ENCODE data around the gene FBXW7. TPM values are rescaled to one million over a fixed set of nuclear protein-coding genes. Genes with fewer than 3 reads are reported as not detected.

Gene FBXW7
- total RNA-seq, 2 donors from 2014 or later: 37.4 to 39.6 TPM

DNA sequence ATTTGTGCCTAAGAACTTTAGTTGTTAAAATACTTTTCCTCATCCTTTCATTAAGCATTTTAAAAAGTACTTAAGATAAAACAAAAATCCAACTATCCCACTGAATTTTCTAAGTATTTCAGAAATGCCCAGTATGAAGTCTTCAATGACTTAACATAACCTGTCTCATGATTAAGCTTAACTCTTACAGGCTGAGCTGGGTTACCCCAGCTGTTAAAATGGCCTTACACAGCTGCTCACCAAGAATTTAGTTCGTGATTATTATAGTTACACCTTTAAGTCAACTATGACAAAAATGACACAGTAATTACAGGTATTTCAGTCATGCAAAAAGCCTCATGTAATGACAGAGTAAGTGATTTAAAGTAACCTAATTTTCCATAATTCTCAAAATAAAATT is 145.7 kb downstream of the FBXW7 start:
- Mint-ChIP-seq H3K4me1 (peaks cover 14% of the 10 kb centered on the region), H3K36me3 (ENCODE audit: low read depth) (no peaks in the 10 kb centered on the region), H3K9me3 (no peaks in the 10 kb centered on the region), H3K27me3 (no peaks in the 10 kb centered on the region), H3K27ac (no peak overlapping the region), H3K4me3 (no peak overlapping the region)
- no peak for ATAC-seq (replicated peaks)

DNA sequence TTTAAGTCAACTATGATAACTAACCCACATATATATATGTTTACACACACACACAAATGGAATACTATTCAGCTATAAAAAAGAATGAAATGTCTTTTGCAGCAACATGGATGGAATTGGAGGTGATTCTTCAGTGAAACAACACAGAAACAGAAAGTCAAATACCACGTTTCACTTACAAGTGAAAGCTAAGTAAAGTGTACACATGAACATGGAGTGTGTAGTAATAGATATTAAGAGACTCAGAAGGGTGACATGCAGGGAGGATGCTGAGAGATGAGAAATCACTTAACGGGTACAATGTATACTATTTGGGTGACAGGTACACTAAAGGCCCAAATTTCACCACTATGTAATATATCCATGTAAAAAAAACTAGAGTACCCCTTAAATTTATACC is 146.5 kb downstream of the FBXW7 start:
- Mint-ChIP-seq H3K4me1 (peaks cover 8% of the 10 kb centered on the region), H3K27me3 (no peaks in the 10 kb centered on the region), H3K27ac (no peak overlapping the region), H3K4me3 (no peak overlapping the region), H3K36me3 (ENCODE audit: low read depth) (no peaks in the 10 kb centered on the region), H3K9me3 (no peaks in the 10 kb centered on the region)
- no peak for ATAC-seq (replicated peaks)

DNA sequence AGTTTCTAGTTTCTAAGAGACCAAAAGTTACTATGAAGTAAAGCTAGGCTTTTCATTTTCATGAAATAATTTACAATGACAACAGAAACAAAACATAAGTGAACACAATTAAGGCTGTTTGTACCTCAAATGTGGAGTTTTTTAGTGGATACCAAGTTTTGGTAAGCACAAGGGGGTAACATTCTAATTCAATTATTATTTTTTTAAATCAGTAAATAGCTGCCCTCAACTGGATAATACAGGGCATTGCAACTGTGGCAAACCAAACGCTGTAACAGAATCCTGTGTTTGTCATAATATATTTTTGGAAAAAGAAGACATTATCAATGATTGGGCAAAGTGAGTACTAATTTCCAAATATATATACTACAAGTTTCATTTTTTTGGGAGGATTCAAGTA is 150.3 kb downstream of the FBXW7 start:
- no peaks in the 10 kb centered on the region for H3K36me3 Mint-ChIP-seq (ENCODE audit: low read depth)
- H3K27ac Mint-ChIP-seq: no peak overlapping the region
- no peaks in the 10 kb centered on the region for H3K27me3 Mint-ChIP-seq
- ATAC-seq (replicated peaks): no peak
- H3K4me3 Mint-ChIP-seq: no peak overlapping the region
- H3K4me1 Mint-ChIP-seq: peaks cover 15% of the 10 kb centered on the region
- no peaks in the 10 kb centered on the region for H3K9me3 Mint-ChIP-seq

DNA sequence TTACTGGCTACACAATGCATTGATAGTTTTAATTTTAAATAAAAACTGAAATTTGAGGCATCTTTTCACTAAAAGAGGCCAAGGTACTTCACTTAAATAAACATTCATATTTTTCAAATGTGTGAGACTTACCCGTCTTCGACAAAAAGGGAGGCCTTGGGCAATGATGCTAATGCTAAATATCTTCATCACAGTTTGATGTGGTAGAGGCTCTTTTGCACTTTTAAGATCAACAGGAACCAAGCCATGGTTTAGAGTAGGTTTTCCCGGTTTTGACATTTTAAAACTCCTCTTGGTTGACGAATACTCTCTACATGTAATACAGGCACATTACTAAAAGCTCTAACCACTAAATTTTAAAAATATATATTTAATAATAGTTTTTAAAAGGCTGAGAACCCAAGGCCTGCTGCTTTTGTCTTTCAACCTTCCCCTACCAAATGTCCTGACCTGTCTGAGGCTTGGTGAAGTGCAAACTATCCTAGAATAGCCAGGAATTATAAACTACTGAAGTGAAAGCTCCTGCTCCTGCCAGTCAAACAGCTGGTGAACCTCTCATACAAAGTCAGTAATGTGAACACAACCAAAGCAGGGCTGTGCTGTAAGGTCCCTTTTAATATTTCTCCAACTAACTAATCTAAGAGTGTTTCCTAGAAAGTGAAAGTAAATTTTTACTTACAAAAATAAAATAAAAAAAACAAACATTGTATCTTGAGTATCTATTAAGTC is 153.7 kb downstream of the FBXW7 start:
- no peak for ATAC-seq (replicated peaks)
- Mint-ChIP-seq H3K9me3 (no peaks in the 10 kb centered on the region), H3K27ac (peak overlapping the region; percentile 76), H3K4me1 (peaks cover 11% of the 10 kb centered on the region), H3K27me3 (no peaks in the 10 kb centered on the region), H3K4me3 (peak overlapping the region; percentile 63), H3K36me3 (ENCODE audit: low read depth) (no peaks in the 10 kb centered on the region)

DNA sequence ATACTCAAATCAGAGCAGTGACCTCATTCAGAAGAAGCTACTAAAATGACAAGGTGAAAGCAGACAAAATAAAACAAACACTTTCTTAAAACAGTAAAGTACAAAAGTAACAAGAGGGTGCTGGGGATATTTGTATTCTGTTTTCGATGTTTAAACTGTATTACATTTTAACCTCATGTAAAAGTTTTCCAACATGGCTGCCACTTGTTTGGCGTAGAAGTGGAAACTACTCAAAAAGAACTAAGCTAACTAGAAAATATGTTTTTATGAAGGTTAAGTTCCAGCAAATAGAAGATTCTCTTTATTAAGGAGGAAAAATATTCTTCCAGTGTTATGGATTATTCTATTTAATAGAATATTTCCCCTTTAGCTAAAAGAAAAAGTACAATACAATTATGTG is 155.0 kb downstream of the FBXW7 start:
- Mint-ChIP-seq H3K4me1 (peaks cover 11% of the 10 kb centered on the region), H3K27me3 (no peaks in the 10 kb centered on the region), H3K4me3 (no peak overlapping the region), H3K9me3 (no peaks in the 10 kb centered on the region), H3K36me3 (ENCODE audit: low read depth) (no peaks in the 10 kb centered on the region), H3K27ac (no peak overlapping the region)
- ATAC-seq (replicated peaks): no peak

DNA sequence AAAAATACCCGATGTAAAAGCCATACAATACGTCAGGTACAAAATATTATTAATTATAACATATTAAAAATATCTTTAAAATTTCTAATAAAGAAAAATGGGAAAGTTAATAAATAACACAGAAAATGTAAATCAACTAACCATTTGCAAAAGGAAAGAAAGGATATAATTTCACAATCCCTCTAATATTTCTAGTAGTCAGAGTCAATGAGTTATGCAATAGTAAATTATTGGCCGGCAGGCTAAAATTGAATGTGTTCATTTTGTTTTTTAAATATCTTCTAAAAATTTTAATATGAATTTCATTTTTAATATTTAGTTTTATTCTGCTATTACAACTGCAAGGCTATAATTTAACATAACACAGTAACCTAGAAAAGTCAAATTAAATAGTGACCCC is 155.7 kb downstream of the FBXW7 start:
- Mint-ChIP-seq H3K27ac (no peak overlapping the region), H3K4me3 (no peak overlapping the region), H3K36me3 (ENCODE audit: low read depth) (no peaks in the 10 kb centered on the region), H3K9me3 (no peaks in the 10 kb centered on the region), H3K4me1 (peaks cover 11% of the 10 kb centered on the region), H3K27me3 (no peaks in the 10 kb centered on the region)
- no peak for ATAC-seq (replicated peaks)

DNA sequence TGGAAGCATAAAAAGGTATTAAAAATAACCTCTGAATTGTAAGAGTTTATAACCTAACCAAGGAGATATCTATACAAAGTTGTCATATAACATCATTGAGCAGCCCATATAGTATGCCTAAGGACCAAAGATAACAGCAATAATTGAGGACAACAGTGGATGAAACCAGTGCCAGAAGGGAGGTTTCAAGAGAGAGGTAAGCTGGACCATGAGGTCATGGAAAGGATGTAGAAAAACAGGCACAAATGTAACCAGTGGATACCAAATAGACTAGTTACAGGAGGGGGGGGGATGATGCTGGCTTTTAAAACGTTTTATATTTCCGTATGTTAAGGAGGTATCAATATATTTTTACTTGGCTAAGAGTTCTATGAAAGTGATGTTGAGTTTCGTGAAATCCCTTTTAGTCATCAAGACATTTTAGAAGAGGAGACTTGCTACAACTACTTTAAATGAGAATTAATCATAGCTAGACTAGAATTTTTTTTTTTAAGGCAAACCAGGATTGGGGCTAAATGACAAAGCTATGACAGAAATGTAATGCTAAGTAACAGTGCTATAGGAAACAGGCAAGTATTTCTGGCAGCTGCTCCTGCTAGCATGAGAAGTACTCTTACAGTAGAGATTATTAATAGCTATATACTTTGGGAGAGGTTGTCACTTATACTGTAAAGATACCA is 161.1 kb downstream of the FBXW7 start:
- Mint-ChIP-seq H3K27ac (peak overlapping the region; percentile 44), H3K4me1 (peaks cover 11% of the 10 kb centered on the region), H3K27me3 (no peaks in the 10 kb centered on the region), H3K4me3 (no peak overlapping the region), H3K36me3 (ENCODE audit: low read depth) (no peaks in the 10 kb centered on the region), H3K9me3 (no peaks in the 10 kb centered on the region)
- ATAC-seq (replicated peaks): peak; percentile 94

DNA sequence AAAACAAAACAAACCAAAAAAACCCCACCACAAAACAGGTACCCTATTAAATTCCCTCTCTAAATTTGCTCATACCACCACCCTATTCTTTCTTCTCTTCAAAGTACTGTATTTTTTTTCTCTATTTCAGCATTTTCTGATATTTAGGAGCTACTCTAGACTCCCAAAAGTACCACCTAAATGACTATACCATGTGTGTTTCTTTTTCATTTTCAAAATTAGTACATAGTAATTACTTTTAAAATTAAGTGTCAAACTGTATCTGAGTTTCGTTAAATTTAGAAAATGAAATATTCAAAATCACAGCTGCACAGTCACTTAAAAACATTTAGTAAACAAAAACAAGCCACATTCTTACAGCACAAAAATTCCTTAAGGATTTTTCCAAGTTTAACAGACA is 161.7 kb downstream of the FBXW7 start:
- Mint-ChIP-seq H3K36me3 (ENCODE audit: low read depth) (no peaks in the 10 kb centered on the region), H3K9me3 (no peaks in the 10 kb centered on the region), H3K27me3 (no peaks in the 10 kb centered on the region), H3K4me3 (no peak overlapping the region), H3K4me1 (peaks cover 16% of the 10 kb centered on the region), H3K27ac (peak overlapping the region; percentile 44)
- ATAC-seq (replicated peaks): peak; percentile 35

DNA sequence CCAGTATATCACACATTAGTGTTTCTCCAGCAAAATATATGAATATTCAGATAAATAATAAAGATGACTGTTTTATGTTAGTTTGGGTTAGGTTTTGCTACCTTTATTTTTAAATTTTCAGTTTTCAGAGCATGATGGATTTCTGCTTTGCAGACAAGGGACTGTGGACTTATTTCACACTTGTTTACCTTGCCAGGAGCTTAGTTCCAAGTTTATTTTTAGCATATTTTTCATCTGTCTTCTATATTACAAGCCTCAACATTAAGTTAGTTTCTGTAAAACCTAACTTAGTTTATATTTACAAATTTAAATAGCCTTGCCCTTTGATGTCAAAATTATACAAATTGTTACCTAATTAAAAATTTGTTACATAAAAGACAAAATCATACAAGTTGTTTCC is 163.4 kb downstream of the FBXW7 start:
- H3K36me3 Mint-ChIP-seq (ENCODE audit: low read depth): no peaks in the 10 kb centered on the region
- H3K4me1 Mint-ChIP-seq: peaks cover 18% of the 10 kb centered on the region
- no peaks in the 10 kb centered on the region for H3K9me3 Mint-ChIP-seq
- no peaks in the 10 kb centered on the region for H3K27me3 Mint-ChIP-seq
- ATAC-seq (replicated peaks): no peak
- no peak overlapping the region for H3K27ac Mint-ChIP-seq
- no peak overlapping the region for H3K4me3 Mint-ChIP-seq

DNA sequence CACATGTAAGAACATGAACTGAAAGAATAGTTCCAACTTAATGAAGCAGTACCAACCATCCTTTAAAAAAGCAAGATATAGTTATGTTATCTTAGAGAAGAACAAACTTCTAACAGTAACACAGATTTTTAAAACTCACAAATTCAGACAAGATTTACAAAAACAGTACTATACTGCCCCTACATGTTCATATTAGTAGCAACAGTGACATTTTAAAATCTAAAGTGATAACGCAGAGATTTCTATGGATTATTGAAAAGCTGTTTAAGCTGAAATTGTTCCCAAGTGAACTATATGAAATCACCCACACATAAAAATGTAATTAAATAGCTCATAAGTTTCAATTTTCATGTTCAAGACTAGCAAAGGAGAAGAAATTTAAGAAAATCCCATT is 166.0 kb downstream of the FBXW7 start:
- peaks cover 23% of the 10 kb centered on the region for H3K4me1 Mint-ChIP-seq
- H3K27me3 Mint-ChIP-seq: no peaks in the 10 kb centered on the region
- peak overlapping the region; percentile 64 for H3K27ac Mint-ChIP-seq
- no peaks in the 10 kb centered on the region for H3K9me3 Mint-ChIP-seq
- ATAC-seq (replicated peaks): no peak
- peak overlapping the region; percentile 37 for H3K4me3 Mint-ChIP-seq
- H3K36me3 Mint-ChIP-seq (ENCODE audit: low read depth): peaks cover 8% of the 10 kb centered on the region

DNA sequence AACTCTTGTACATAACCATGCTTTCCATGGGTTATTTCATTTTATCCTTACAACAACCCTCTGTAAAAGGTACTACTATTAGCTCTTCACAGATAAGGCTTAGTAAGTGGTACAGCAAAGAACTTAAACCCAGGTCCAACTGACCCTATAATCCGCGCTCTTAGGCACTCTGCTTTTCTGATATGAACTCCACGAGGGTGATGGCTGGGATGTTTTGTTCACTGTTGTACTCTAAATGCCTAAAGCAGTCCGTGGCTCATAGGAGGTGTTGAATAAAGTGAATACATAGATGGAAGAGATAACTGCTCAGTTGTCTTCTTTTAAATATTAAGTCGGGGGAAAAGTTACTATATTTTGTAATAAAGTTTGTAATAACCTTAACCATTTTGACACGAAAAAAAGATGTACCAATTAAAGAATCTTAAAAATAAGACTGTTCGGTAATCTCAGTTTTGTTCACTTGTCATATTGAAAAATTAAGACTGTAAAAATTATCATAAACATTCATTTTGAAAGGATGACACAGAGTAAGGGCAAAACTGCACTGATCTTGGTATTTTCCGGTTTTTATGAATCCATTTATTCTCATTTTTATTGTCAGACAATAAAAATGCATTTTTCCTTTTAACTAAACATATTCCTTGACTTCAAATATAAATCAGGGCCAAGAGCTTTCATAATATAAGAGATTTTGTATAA is 166.5 kb downstream of the FBXW7 start:
- Mint-ChIP-seq H3K4me1 (peaks cover 17% of the 10 kb centered on the region), H3K9me3 (no peaks in the 10 kb centered on the region), H3K4me3 (peak overlapping the region; percentile 37), H3K36me3 (ENCODE audit: low read depth) (peaks cover 8% of the 10 kb centered on the region), H3K27ac (peak overlapping the region; percentile 64), H3K27me3 (no peaks in the 10 kb centered on the region)
- peak; percentile 61 for ATAC-seq (replicated peaks)

DNA sequence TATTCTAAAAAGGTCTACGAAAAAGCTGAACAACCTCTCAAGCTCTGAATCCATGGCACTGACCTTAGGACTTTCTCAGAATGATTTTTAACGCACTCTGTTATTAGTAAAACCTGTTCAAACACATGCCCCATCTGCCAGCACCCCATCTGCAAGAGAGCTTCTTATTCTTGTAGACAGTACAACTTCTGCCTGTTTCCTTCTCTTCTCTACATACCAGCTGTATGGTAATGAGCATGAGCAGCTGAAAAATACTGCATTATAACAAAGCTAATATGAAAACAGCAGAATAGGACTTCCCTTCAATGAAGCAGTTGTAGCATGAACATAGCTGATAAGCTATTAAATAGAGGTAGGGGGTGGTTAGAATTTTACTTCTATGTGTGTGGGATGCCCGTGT is 167.9 kb downstream of the FBXW7 start:
- H3K4me1 Mint-ChIP-seq: peaks cover 17% of the 10 kb centered on the region
- no peak overlapping the region for H3K27ac Mint-ChIP-seq
- H3K9me3 Mint-ChIP-seq: no peaks in the 10 kb centered on the region
- no peak overlapping the region for H3K4me3 Mint-ChIP-seq
- H3K36me3 Mint-ChIP-seq (ENCODE audit: low read depth): peaks cover 8% of the 10 kb centered on the region
- no peaks in the 10 kb centered on the region for H3K27me3 Mint-ChIP-seq
- ATAC-seq (replicated peaks): no peak

DNA sequence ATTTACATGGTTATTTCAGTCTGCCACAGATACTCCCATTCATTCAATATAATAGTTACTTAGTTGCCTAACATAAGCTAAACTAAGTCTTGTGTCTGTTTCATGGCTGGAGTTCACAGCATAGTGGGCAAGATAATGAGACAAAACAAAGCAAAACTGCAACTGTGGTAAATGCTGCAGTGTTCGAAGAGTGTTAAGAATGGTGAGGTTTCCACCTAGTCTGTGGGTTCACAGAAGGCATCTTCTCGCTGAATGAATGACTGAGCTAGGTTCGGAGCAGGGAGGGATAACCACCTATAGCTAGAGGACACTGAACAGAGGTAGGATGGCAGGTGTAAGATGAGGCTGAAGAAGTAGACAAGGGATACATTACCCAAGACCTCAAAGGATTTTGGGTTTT is 171.0 kb downstream of the FBXW7 start:
- Mint-ChIP-seq H3K36me3 (ENCODE audit: low read depth) (peaks cover 8% of the 10 kb centered on the region), H3K27me3 (no peaks in the 10 kb centered on the region), H3K9me3 (no peaks in the 10 kb centered on the region), H3K27ac (no peak overlapping the region), H3K4me1 (peaks cover 19% of the 10 kb centered on the region), H3K4me3 (no peak overlapping the region)
- no peak for ATAC-seq (replicated peaks)

DNA sequence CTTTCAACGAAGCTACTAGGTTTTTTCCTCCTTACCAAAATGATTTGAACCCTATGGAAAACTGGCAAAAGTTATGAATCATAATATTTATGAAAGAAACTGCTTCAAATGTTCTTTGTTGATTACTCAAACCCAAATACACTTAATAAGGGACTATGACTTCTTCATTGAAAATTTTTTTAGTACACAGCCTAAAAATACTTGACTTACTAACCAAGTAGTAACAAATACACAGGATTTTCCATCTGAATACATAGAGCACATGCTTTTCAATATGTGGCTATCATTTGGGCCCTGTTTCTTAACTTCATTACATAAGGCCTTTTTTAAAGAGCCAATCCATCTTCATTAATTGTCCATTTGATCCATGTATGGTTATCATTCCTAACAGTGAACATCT is 171.5 kb downstream of the FBXW7 start:
- ATAC-seq (replicated peaks): no peak
- Mint-ChIP-seq H3K36me3 (ENCODE audit: low read depth) (peaks cover 8% of the 10 kb centered on the region), H3K27me3 (no peaks in the 10 kb centered on the region), H3K4me1 (peaks cover 19% of the 10 kb centered on the region), H3K9me3 (no peaks in the 10 kb centered on the region), H3K27ac (no peak overlapping the region), H3K4me3 (no peak overlapping the region)

DNA sequence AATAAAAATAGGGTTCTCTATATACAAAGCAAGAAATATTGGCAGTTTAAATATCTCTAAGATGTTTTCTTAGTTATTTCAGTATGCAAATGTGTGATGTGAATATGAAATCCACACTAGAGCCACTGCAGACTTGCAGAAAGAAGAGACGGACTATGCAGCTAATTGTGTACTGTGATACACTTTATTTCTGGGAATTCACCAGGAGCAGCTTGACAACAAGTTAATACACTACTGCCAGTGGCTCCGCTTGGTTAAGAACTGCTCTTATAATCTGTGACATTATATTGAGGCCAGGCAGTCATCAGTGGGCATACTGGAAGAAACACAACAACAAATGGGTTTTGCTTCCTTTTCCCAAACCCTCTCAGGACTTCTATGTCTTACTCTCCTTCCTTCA is 172.0 kb downstream of the FBXW7 start:
- Mint-ChIP-seq H3K36me3 (ENCODE audit: low read depth) (peaks cover 8% of the 10 kb centered on the region), H3K9me3 (no peaks in the 10 kb centered on the region), H3K27ac (no peak overlapping the region), H3K27me3 (no peaks in the 10 kb centered on the region), H3K4me3 (no peak overlapping the region), H3K4me1 (peaks cover 16% of the 10 kb centered on the region)
- no peak for ATAC-seq (replicated peaks)
